Stimulated activated memory B cell treated with anti-CD40 and anti-IgM and Interleukin-4, amounts not matched to agents 10 μg/mL and 1 μg/mL and 100 μg/mL, for 72 hours (primary cell): Measurements from ENCODE around the gene LTF.
"Not testable (repeated sequence)": the region's sequence is repeated elsewhere in the genome, so short reads cannot be mapped to it uniquely, and the experiment has no call there.

Experiments used
- ATAC-seq: fragments of 150-1000 bp; cut with Tn5 transposase; 2 replicates; pipeline ENCODE4 v1.10.0; 2021
- H3K27ac Mint-ChIP-seq: one replicate; pipeline ENCODE4 v1.8.0; 2022; ENCODE audit warnings: mild to moderate bottlenecking, mixed read lengths
- H3K27me3 Mint-ChIP-seq: one replicate; pipeline ENCODE4 v1.8.0; 2022; ENCODE audit warnings: mixed read lengths
- H3K36me3 Mint-ChIP-seq: one replicate; pipeline ENCODE4 v1.8.0; 2022; ENCODE audit warnings: mixed read lengths
- H3K4me1 Mint-ChIP-seq: one replicate; pipeline ENCODE4 v1.8.0; 2022; ENCODE audit warnings: mixed read lengths
- H3K4me3 Mint-ChIP-seq: one replicate; pipeline ENCODE4 v1.8.0; 2022; ENCODE audit warnings: mild to moderate bottlenecking, moderate library complexity, mixed read lengths
- H3K9me3 Mint-ChIP-seq: one replicate; pipeline ENCODE4 v1.8.0; 2022; ENCODE audit warnings: mixed read lengths

The LTF gene

GRCh38 chr3:46496746-46497555, 32.2 kb upstream of the LTF start:
- no peaks in the 10 kb centered on the region for H3K9me3 Mint-ChIP-seq
- peaks cover 51% of the 10 kb centered on the region for H3K4me1 Mint-ChIP-seq
- no peaks in the 10 kb centered on the region for H3K27me3 Mint-ChIP-seq
- H3K27ac Mint-ChIP-seq: peak overlapping the region; percentile 36
- H3K36me3 Mint-ChIP-seq: no peaks in the 10 kb centered on the region
- peak; percentile 44 for ATAC-seq
- no peak overlapping the region for H3K4me3 Mint-ChIP-seq

- Mint-ChIP-seq H3K9me3 (no peaks in the 10 kb centered on the region), H3K27ac (no peak overlapping the region), H3K4me3 (no peak overlapping the region), H3K36me3 (no peaks in the 10 kb centered on the region), H3K27me3 (no peaks in the 10 kb centered on the region), H3K4me1 (peaks cover 52% of the 10 kb centered on the region)
- ATAC-seq: no peak
Measured at GRCh38 chr3:46495901-46496456, 31.3 kb upstream of the LTF start.

GRCh38 chr3:46494491-46494890, 29.8 kb upstream of the LTF start:
- H3K27me3 Mint-ChIP-seq, ATAC-seq, H3K4me3 Mint-ChIP-seq, H3K27ac Mint-ChIP-seq, H3K9me3 Mint-ChIP-seq, H3K36me3 Mint-ChIP-seq: not testable (repeated sequence)
- peaks cover 47% of the 10 kb centered on the region for H3K4me1 Mint-ChIP-seq

GRCh38 chr3:46492890-46493547, 28.3 kb upstream of the LTF start:
- H3K27ac Mint-ChIP-seq: no peak overlapping the region
- H3K9me3 Mint-ChIP-seq: no peaks in the 10 kb centered on the region
- H3K36me3 Mint-ChIP-seq: no peaks in the 10 kb centered on the region
- H3K4me1 Mint-ChIP-seq: peaks cover 60% of the 10 kb centered on the region
- peaks cover 6% of the 10 kb centered on the region for H3K27me3 Mint-ChIP-seq
- no peak for ATAC-seq
- no peak overlapping the region for H3K4me3 Mint-ChIP-seq

GRCh38 chr3:46491089-46492070, 26.7 kb upstream of the LTF start:
- H3K4me3 Mint-ChIP-seq: no peak overlapping the region
- H3K27ac Mint-ChIP-seq: peak overlapping the region; percentile 2
- H3K4me1 Mint-ChIP-seq: peaks cover 45% of the 10 kb centered on the region
- H3K36me3 Mint-ChIP-seq: no peaks in the 10 kb centered on the region
- H3K27me3 Mint-ChIP-seq: peaks cover 11% of the 10 kb centered on the region
- no peaks in the 10 kb centered on the region for H3K9me3 Mint-ChIP-seq
- no peak for ATAC-seq

- no peak overlapping the region for H3K4me3 Mint-ChIP-seq
- H3K27ac Mint-ChIP-seq: peak overlapping the region; percentile 30
Measured at GRCh38 chr3:46490338-46491084, 25.8 kb upstream of the LTF start.

GRCh38 chr3:46489875-46490274, 25.2 kb upstream of the LTF start:
- Mint-ChIP-seq H3K36me3 (no peaks in the 10 kb centered on the region), H3K27me3 (peaks cover 11% of the 10 kb centered on the region), H3K9me3 (no peaks in the 10 kb centered on the region), H3K27ac (peak overlapping the region; percentile 30), H3K4me1 (peaks cover 40% of the 10 kb centered on the region), H3K4me3 (no peak overlapping the region)
- no peak for ATAC-seq

More at GRCh38 chr3:46490338-46491084, 25.8 kb upstream of the LTF start:
- Mint-ChIP-seq H3K36me3 (no peaks in the 10 kb centered on the region), H3K27me3 (peaks cover 11% of the 10 kb centered on the region), H3K9me3 (no peaks in the 10 kb centered on the region), H3K4me1 (peaks cover 40% of the 10 kb centered on the region)
- no peak for ATAC-seq

GRCh38 chr3:46489381-46489780, 24.7 kb upstream of the LTF start:
- Mint-ChIP-seq H3K27ac (peak overlapping the region; percentile 53), H3K4me1 (peaks cover 40% of the 10 kb centered on the region)

GRCh38 chr3:46488735-46489361, 24.1 kb upstream of the LTF start:
- peaks cover 11% of the 10 kb centered on the region for H3K27me3 Mint-ChIP-seq
- peak overlapping the region; percentile 53 for H3K27ac Mint-ChIP-seq
- ATAC-seq: peak; percentile 98
- peak overlapping the region; percentile 62 for H3K4me3 Mint-ChIP-seq
- peaks cover 40% of the 10 kb centered on the region for H3K4me1 Mint-ChIP-seq
- no peaks in the 10 kb centered on the region for H3K9me3 Mint-ChIP-seq
- no peaks in the 10 kb centered on the region for H3K36me3 Mint-ChIP-seq

More at GRCh38 chr3:46489381-46489780, 24.7 kb upstream of the LTF start:
- no peaks in the 10 kb centered on the region for H3K36me3 Mint-ChIP-seq
- no peak overlapping the region for H3K4me3 Mint-ChIP-seq
- no peaks in the 10 kb centered on the region for H3K9me3 Mint-ChIP-seq
- peaks cover 11% of the 10 kb centered on the region for H3K27me3 Mint-ChIP-seq
- ATAC-seq: no peak

- H3K27ac Mint-ChIP-seq: no peak overlapping the region
- no peaks in the 10 kb centered on the region for H3K36me3 Mint-ChIP-seq
- H3K9me3 Mint-ChIP-seq: no peaks in the 10 kb centered on the region
- ATAC-seq: no peak
- H3K4me1 Mint-ChIP-seq: peaks cover 14% of the 10 kb centered on the region
- no peak overlapping the region for H3K4me3 Mint-ChIP-seq
- peaks cover 17% of the 10 kb centered on the region for H3K27me3 Mint-ChIP-seq
Measured at GRCh38 chr3:46485779-46486175, 21.1 kb upstream of the LTF start.

- no peaks in the 10 kb centered on the region for H3K36me3 Mint-ChIP-seq
- H3K4me1 Mint-ChIP-seq: peaks cover 14% of the 10 kb centered on the region
- peaks cover 22% of the 10 kb centered on the region for H3K27me3 Mint-ChIP-seq
- no peak overlapping the region for H3K4me3 Mint-ChIP-seq
- ATAC-seq: no peak
- H3K27ac Mint-ChIP-seq: no peak overlapping the region
- no peaks in the 10 kb centered on the region for H3K9me3 Mint-ChIP-seq
Measured at GRCh38 chr3:46484911-46485778, 20.4 kb upstream of the LTF start.

GRCh38 chr3:46484388-46484787, 19.7 kb upstream of the LTF start:
- H3K4me1 Mint-ChIP-seq: peaks cover 12% of the 10 kb centered on the region
- peaks cover 29% of the 10 kb centered on the region for H3K27me3 Mint-ChIP-seq
- H3K9me3 Mint-ChIP-seq: no peaks in the 10 kb centered on the region
- H3K27ac Mint-ChIP-seq: no peak overlapping the region
- no peak overlapping the region for H3K4me3 Mint-ChIP-seq
- ATAC-seq: no peak
- no peaks in the 10 kb centered on the region for H3K36me3 Mint-ChIP-seq

GRCh38 chr3:46483825-46484224, 19.1 kb upstream of the LTF start:
- Mint-ChIP-seq H3K9me3 (no peaks in the 10 kb centered on the region), H3K4me3 (no peak overlapping the region)
- no peak for ATAC-seq

More at GRCh38 chr3:46483825-46484224, 19.1 kb upstream of the LTF start:
- H3K4me1 Mint-ChIP-seq: peaks cover 6% of the 10 kb centered on the region
- H3K27ac Mint-ChIP-seq: no peak overlapping the region
- H3K36me3 Mint-ChIP-seq: no peaks in the 10 kb centered on the region
- peaks cover 35% of the 10 kb centered on the region for H3K27me3 Mint-ChIP-seq
